HG03565 (cell line): ENCODE data around the gene PHACTR3.
"Not testable (repeated sequence)": the region's sequence is repeated elsewhere in the genome, so short reads cannot be mapped to it uniquely, and the experiment has no call there.

Experiments used
- ATAC-seq: cut with Tn5 transposase; IDR thresholded peaks from one replicate; pipeline ENCODE4 v1.9.1; 2021; ENCODE audit warnings: mild to moderate bottlenecking, moderate library complexity; ENCODE audit not compliant: unreplicated experiment

PHACTR3 gene

GRCh38 chr20:59618131-59618530 lies 13.8 kb downstream of the PHACTR3 start:
- no peak for ATAC-seq

- ATAC-seq, result not testable (repeated sequence)
Observed at GRCh38 chr20:59618585-59618984, 14.2 kb downstream of the PHACTR3 start.

- no peak for ATAC-seq
Observed at GRCh38 chr20:59620860-59621505, 16.6 kb downstream of the PHACTR3 start.

DNA sequence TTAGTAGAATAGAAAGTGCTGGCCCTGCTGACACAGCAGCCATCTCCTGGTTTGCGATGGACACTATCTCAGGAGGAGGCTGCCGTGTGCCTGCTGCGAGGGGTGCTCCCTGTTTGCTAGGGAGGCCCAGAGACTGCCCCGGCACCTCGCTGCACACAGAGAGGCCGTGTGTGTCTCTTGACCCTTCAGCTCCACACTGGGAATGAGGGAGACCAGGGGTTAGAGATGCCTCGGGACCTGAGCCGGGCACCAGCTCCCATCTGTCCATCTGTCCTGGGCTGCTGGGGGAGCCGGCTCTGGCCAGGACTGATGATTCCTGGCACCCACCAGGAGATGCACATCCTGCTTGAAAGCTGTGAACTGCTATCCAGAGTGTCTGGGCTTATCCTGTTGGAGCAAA lies 18.2 kb downstream of the PHACTR3 start:
- ATAC-seq, result no peak

DNA sequence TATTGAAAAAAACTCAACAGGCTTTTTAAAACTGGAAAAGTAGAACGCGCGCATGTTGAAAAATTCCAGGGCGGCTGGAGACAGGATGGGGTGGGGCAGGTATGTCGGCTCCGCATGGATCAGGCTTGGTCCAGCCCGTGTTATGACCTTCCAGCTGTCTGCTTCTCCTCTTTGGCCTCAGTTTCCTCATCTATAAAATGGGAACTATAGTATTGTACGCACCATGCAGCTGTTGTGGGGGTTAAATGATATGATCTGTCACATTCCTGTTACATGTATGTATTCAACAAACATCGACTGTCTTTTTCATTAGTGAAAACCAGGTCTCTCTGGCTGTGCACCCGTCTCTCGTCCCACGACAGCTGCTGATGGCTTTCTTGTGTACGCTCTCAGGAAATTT lies 18.8 kb downstream of the PHACTR3 start:
- no peak for ATAC-seq

DNA sequence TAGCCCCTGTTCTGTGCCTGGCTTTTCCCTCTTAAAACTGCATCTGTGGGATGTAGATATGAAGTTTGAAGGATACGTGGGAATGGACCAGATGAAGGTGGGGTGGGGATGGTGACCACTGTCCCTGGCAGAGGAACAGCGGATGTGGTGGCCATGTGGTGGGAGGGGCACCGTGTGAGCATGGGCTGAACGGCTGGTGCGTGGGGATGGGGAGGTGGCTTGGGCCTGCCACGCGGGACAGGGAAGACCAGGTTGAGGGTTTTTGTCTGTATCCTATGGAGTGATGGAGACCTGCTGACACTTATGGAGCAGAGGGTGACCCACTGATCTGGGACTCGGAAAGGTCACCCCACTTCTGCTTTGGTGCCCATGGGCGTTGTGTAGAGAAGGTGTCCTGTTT lies 19.2 kb downstream of the PHACTR3 start:
- ATAC-seq, result no peak

- no peak for ATAC-seq
Observed at GRCh38 chr20:59624401-59624800, 20.1 kb downstream of the PHACTR3 start.

- no peak for ATAC-seq
Observed at GRCh38 chr20:59625214-59625922, 21.0 kb downstream of the PHACTR3 start.

DNA sequence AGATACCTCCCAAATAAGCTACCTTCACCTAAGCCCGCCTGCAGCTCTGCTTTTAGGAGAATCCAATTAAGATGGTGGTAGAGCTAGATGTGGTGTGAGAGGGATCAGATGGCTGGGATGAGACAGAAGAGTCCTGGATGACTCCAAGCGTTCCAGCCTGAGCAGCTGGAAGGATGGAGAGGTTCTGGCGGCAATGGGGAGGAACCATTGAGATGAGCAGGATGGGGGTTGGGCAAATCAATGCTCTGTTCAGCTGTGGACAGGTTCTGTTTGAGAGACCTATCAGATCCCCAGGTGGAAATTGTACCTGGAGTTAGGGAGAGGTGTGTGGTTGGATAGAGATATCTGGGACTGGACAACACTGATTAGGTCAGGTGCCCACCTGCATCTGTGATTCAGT lies 23.0 kb downstream of the PHACTR3 start:
- no peak for ATAC-seq

DNA sequence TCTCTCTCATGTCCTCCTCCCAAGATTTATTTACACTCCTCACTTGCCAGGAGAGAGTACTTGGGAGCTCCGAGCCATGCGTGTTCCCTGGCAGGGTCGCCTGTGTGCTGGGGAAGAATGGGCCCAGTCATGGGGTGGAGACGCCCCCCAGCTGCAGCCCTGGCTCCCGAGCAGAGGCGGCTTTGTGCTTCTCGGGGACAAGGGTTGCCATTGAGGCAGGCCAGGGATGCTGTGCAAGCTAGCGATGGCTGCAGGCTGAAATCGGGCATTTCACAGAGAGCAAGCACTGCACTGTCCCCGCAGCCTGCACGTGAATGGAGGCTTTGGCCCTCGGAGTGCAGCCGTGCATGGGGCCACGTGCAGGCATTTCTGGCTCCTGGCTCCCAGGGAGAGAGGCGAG lies 23.8 kb downstream of the PHACTR3 start:
- no peak for ATAC-seq

GRCh38 chr20:59629141-59630045 lies 25.1 kb downstream of the PHACTR3 start:
- ATAC-seq, result no peak

GRCh38 chr20:59630526-59630925 lies 26.2 kb downstream of the PHACTR3 start:
- no peak for ATAC-seq

GRCh38 chr20:59631751-59632540 lies 27.6 kb downstream of the PHACTR3 start:
- no peak for ATAC-seq

GRCh38 chr20:59632541-59633113 lies 28.3 kb downstream of the PHACTR3 start:
- ATAC-seq, result no peak

DNA sequence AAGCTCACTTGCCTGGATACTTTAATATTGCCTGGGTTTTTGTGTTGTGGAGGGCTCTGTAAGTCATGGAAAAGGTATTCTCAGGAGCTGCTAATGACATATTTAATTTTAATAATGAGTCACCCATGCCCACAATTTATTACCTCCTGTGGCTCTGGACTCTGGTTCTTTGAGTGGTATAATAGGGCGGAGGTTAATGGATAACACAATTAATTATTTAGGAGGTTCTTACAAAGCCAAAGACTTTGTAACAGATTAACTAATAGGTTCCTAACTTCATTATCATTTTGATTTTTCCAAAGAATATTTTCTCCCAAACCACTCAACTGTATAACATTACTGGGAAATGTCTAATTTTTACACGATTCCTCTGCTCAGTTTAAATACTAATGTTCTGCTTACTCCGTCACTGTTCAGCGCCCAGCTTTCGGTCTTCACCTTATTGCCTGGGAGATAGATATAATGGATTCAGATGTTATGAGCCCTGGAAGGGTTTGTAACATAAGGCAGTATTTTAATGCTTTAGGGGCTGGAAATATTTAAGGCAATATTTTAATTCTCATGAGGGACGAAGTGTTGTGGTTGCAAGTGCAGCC lies 29.4 kb downstream of the PHACTR3 start:
- no peak for ATAC-seq

- no peak for ATAC-seq
Observed at GRCh38 chr20:59634435-59635005, 30.2 kb downstream of the PHACTR3 start.

DNA sequence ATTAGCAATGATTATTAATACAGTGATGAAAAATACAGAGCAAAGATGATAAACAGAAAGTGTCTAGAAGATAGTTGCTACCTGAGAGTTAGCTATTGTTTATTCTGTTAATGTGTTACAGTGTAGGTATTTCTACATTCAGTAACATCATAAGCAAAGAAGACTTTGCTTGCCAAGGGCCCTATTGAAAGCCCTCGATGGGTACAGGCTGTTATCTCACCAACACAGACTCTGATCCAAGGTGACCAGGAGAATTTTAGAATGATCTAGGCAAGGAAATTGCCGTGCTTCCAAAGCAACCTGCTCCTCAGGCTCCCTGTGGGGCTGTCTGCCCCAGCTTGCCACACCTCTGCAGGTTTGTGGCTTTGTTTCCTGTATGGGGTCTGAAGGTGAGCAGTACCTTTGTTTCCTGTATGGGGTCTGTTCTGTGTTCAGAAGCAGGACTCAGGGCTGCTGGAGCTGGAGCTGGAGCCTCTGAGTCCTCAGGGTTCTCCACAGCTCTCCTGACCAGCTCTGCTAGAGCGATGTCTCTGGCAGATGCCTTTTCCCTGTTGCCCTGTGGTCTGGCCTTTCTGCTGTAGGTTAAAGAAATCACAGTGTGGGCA lies 32.5 kb downstream of the PHACTR3 start:
- no peak for ATAC-seq

DNA sequence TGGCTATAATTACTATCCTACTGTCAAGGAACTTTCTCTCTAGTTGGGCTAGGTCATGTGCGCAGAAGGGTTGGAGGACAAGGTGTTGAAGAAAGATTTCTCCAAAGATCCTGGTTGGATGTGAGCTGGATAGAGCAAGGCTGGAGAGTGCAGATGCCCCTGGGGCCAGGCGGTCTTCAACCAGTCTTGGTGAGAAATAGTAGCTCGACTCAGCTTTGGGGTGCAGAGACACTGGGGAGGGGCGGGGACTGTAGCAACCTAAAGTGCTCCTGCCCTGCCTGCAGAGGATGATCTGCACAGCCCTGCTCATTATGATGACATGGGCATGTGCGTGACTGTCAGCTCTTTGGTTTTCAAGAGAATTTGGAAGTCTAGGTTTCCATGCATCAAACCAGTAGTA lies 35.9 kb downstream of the PHACTR3 start:
- no peak for ATAC-seq

DNA sequence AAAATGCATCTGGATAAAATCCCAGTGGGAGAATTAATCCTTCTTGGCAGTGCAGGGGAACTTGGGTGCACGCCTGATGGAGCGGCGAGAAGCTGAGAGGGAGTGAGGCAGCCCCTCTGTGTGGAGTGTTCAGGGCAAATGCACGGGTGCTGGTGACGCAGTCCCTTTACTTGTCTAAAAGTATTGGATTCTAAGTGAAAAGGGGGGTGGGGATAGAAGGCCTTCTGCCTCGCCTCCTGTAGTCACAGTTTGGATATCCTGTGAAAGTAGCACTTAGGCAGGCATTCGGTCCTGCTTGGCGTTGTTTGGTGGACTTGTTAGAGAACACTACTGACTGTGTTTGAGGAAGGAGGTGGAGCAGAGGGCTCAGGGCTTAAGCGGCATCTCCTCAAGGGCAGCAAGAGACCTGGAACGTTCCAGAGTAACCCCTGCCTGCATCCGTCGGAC lies 39.3 kb downstream of the PHACTR3 start:
- ATAC-seq, result no peak
